Ovary (tissue), 9 donors: Measurements from ENCODE around the gene GABRB3. TPM values are rescaled to one million over a fixed set of nuclear protein-coding genes. Genes with fewer than 3 reads are reported as not detected.

Source experiments
- DNase-seq, 5 donors: peaks; one replicate each; pipeline ENCODE4 v3.0.0-alpha.2; 2019 to 2020
- H3K27ac ChIP-seq, 2 donors: fragments of 200-600 bp; one replicate each; pipeline versions ENCODE4 v1.5.1 to v1.8.0; 2019 to 2022
- H3K27me3 ChIP-seq: fragments of 200-600 bp; one replicate; pipeline ENCODE4 v1.8.0; 2022
- H3K36me3 ChIP-seq: fragments of 200-600 bp; sonication (generic); one replicate; pipeline ENCODE4 v1.5.1; 2019
- H3K4me1 ChIP-seq: one replicate; pipeline ENCODE4 v1.8.1; 2013; ENCODE audit warnings: mild to moderate bottlenecking, moderate library complexity; ENCODE audit not compliant: insufficient read depth
- H3K4me3 ChIP-seq: fragments of 200-600 bp; sonication (generic); one replicate; pipeline ENCODE4 v1.5.1; 2017
- H3K9me3 ChIP-seq, 2 donors: fragments of 200-600 bp in 1 of 2; sonication (generic) in 1 of 2; one replicate each; pipeline versions ENCODE4 v1.5.1 to v1.8.1; 2013 to 2019; ENCODE audit warnings: mild to moderate bottlenecking in 1 of 2, moderate library complexity in 1 of 2
- CTCF ChIP-seq, 3 donors: fragments of 450-650 bp in 2 of 3; fragments of 200-600 bp in 1 of 3; IDR thresholded peaks; one replicate each; pipeline versions ENCODE4 v1.5.1 to v1.8.0; 2016 to 2022; ENCODE audit warnings: antibody characterized with exemption in 3 of 3, mild to moderate bottlenecking in 1 of 3
- EP300 ChIP-seq: sonication (generic); formaldehyde crosslinking; IDR thresholded peaks from one replicate; pipeline ENCODE4 v1.6.1; 2017; ENCODE audit warnings: antibody characterized with exemption
- POLR2A ChIP-seq: fragments of 450-650 bp; IDR thresholded peaks from one replicate; pipeline ENCODE4 v1.6.1; 2017; ENCODE audit warnings: antibody characterized with exemption, mild to moderate bottlenecking, moderate library complexity
- WGBS, 3 donors: extraction: QIAGEN DNeasy Blood & Tissue Kit in 1 of 3; methylation state at CpG; one replicate each; pipeline versions ENCODE4 v1.1.5 to v1.1.7; 2013 to 2017; 5-methylcytosine and 5-hydroxymethylcytosine counted together
- intact Hi-C, 4 donors: fragments of 100-400 bp; cut with DNase I; formaldehyde crosslinking; loops; one replicate each; pipeline versions ENCODE4 v1.11.0 to v1.15.1; 2022 to 2023
- polyA plus RNA-seq, 2 donors: library from polyadenylated mRNA; stranded (reverse); fragments of 200-250 nt in 1 of 2; fragments of 350-450 nt in 1 of 2; fragmentation: Illumina TruSeq in 1 of 2; extraction: RNeasy Lipid Tissue Mini Kit (QIAGEN cat#74804) in 1 of 2; gene quantifications; one replicate each; pipeline ENCODE4 v1.2.3, GENCODE V29; 2013 to 2014
- total RNA-seq, 7 donors: library from RNA; depleted of rRNA in 2 of 7; stranded (reverse); fragments of >200 nt in 2 of 7; fragmentation: NEBNext Ultra II Directional in 3 of 7; extraction: Animal tissue kit (Norgen Biotek cat#: 25700) in 3 of 7; gene quantifications; one replicate each; pipeline versions ENCODE4 v1.1.0 to v1.2.4, GENCODE V29; 2016 to 2023
- donor health status: DM: no; HTN: no; CAD: no; lungs with moderate emphysema.
- donor health status: DM: no; HTN: no; CAD: no.
- donor health status: Bipolar disorder and iron deficiency.
- donor health status: DM: yes; HTN: yes; CAD: no.
- donor health status: DM: no; HTN: no; CAD: no.
- donor health status: DM: yes; HTN: yes; CAD: no.

Gene GABRB3
- total and polyA plus RNA-seq, 9 donors = 0.60 to 6.7 (median 3.0) TPM

DNA sequence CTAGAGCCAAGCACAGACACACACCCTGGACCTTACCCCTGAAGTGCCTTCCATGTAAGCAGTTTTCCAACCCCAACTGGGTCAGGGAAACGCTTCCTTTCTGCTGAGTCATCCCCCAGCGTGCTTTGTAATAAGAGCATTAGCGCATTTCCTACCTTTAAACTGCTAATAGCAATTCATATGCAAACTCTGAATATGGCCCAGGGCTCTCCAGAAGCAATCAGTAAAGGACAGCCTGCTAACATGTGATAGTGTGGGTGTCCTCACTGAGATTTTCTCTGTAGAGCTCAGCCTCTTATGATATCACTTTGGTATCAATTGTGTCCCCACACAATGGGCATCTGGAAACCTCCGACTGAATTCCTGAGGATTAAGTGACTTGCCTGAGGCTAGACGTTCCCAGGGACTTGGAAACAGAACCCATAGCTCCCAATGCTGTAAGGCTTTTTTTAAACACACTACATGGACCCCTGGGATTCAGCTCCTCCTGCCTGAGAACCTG, 5.6 kb downstream of the GABRB3 start:
- DNase-seq = no peak
- WGBS, 3 donors = 20 to 29% (median 24%) methylated on average over 5 of the region's 5 CpGs
- no peak overlapping the region for H3K4me3 ChIP-seq
- intact Hi-C loops = no loop called here
- no peaks in the 10 kb centered on the region for H3K27me3 ChIP-seq
- H3K27ac ChIP-seq = no peak overlapping the region
- no peaks in the 10 kb centered on the region for H3K36me3 ChIP-seq
- TF ChIP-seq EP300 = no peak
- no peak for TF ChIP-seq CTCF (IDR thresholded peaks at IDR 0.05)
- no peak for TF ChIP-seq POLR2A
- H3K4me1 ChIP-seq = peaks cover 7% of the 10 kb centered on the region
- no peaks in the 10 kb centered on the region for H3K9me3 ChIP-seq

DNA sequence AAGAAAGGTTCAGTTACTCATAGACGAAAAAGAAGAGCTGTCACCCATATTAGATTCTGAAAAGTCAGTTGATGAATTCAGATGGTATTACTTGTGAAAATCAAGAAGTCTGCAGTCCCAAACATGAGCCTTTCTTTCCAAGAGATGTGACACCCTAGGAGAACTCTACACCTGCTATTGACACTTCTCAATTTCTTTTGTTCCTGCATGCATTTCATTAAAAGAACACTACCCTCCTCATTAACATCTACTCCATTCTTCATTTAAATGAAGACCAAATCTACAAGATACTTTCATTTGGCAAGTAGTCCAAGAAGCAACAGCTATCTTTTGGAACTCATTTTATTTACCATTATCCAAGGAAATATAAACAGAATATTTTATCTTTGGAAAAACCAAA, 6.6 kb downstream of the GABRB3 start:
- TF ChIP-seq CTCF (IDR thresholded peaks at IDR 0.05) (no peak), POLR2A (no peak), EP300 (no peak)
- Histone ChIP-seq H3K4me3 (no peak overlapping the region), H3K9me3 (no peaks in the 10 kb centered on the region), H3K27me3 (no peaks in the 10 kb centered on the region), H3K27ac (no peak overlapping the region), H3K4me1 (no peaks in the 10 kb centered on the region), H3K36me3 (no peaks in the 10 kb centered on the region)
- DNase-seq = no peak
- 43 to 52% (median 46%) methylated on average over 1 of the region's 1 CpG for WGBS, 3 donors
- intact Hi-C loops = no loop called here

DNA sequence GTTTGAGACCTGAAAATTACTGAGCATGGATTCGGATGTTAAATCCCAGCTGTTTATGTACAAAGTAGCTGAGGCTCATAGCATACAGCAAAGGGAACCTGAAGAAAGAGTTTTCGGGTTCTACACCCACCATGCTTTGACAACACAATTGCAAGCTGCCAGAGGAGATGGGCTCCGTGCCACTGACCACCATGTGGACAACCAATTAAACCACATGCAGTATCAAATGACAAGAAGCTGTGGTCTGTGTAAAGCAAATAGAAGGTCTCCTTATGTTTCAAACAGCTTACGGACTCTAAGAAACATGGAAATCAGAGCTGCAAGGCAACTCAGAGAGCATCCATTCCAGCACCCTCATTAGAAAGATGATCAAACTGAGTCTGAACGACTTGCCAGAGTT, 12.9 kb downstream of the GABRB3 start:
- WGBS, 3 donors = 65 to 72% (median 66%) methylated on average over 5 of the region's 5 CpGs
- H3K4me3 ChIP-seq = no peak overlapping the region
- no peak overlapping the region for H3K27ac ChIP-seq
- H3K27me3 ChIP-seq = no peaks in the 10 kb centered on the region
- intact Hi-C loops = no loop called here
- H3K4me1 ChIP-seq = no peaks in the 10 kb centered on the region
- DNase-seq = no peak
- TF ChIP-seq EP300 = no peak
- TF ChIP-seq POLR2A = no peak
- no peak for TF ChIP-seq CTCF (IDR thresholded peaks at IDR 0.05)
- H3K9me3 ChIP-seq = no peaks in the 10 kb centered on the region
- no peaks in the 10 kb centered on the region for H3K36me3 ChIP-seq

- TF ChIP-seq POLR2A = no peak
- TF ChIP-seq EP300 = no peak
- no peak for TF ChIP-seq CTCF (IDR thresholded peaks at IDR 0.05)
- no peak overlapping the region for H3K27ac ChIP-seq
- H3K36me3 ChIP-seq = no peaks in the 10 kb centered on the region
- H3K4me1 ChIP-seq = no peaks in the 10 kb centered on the region
- H3K27me3 ChIP-seq = no peaks in the 10 kb centered on the region
- intact Hi-C loops = no loop called here
- DNase-seq = no peak
- H3K9me3 ChIP-seq = no peaks in the 10 kb centered on the region
- 48 to 57% (median 54%) methylated on average over 4 of the region's 4 CpGs for WGBS, 3 donors
- no peak overlapping the region for H3K4me3 ChIP-seq
Observed at GRCh38 chr15:26758079-26758478, 14.8 kb downstream of the GABRB3 start.
